ENCODE results near the gene WNK4.

WNK4 gene

DNA sequence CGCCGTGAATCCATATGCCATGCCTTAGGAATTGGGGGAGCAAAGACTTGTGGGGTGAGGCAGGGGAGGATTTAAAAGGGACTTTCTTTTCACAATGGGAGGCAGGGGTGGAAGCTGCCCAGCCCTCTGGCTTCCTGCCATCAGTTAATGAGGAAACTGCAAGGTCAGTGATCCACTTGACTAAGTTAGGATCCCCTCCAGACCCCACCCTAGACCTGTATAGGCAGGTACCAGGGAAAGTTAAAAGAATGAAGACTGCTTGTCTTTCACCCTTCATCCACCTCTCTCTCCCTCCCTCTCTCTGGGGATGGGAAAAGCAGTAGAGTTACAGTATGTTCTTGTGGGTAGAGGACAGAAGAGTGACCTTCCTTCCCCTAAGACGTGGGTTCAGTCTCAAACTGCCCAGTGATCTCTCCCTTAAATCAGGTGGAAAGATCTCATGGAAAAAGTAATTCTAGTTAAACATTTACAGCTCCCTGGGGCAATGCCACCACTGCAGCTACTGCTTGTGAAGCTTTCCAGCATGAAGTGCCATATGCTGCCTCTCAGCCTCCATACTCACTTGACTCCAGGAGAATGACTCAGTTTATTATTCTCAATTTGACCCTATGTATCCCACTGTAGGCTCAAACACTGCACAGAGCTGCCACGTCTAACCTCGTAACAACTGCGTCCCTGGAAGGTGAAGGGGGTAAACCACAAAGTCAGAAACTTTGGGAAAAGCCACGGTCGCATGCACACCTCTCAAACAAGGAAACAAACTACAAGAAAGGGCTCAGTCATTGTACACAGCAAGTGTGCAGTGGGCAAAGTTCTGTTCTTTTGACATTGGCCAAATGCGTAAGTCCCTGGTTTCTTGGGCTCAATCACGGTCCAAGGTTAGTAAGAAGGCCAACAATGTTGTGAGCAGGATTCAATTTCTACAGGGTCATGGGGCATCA, 16.9 kb downstream of the WNK4 start:
- DNase-seq = peak; percentile 56

GRCh38 chr17:42798011-42798382, 17.6 kb downstream of the WNK4 start:
- no peak for DNase-seq

GRCh38 chr17:42798383-42799380, 18.3 kb downstream of the WNK4 start, which contains the start of the genes CNTD1 and COA3:
Gene CNTD1 (plus strand): TSS chr17:42798861. CDS start chr17:42799068, 207 bp downstream.
Gene COA3 (minus strand): TSS chr17:42798704. CDS start chr17:42798681, 23 bp downstream.
- peak; percentile 81 for DNase-seq

GRCh38 chr17:42803074-42803883, 22.9 kb downstream of the WNK4 start:
- no peak for DNase-seq

GRCh38 chr17:42804918-42805367, 24.5 kb downstream of the WNK4 start:
- DNase-seq = no peak

DNA sequence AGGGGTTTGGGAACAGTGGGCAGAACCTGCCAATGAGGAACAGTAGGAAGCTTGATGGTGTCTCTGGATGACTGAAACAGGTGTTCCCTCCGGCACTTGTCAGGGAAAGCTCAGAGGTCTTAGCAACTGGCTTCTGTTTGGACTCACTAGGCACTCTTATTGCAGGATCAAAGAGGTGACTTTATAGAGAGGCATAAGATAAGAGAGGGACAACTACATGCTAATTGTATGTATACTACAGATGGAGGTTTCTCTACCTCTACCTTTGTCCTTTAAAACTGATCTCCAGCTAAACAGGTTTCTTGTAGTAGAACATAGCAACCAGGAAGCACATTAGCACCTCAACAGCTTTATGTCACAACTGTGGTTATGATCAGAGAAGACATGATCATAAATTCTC, 25.8 kb downstream of the WNK4 start:
- no peak for DNase-seq

DNA sequence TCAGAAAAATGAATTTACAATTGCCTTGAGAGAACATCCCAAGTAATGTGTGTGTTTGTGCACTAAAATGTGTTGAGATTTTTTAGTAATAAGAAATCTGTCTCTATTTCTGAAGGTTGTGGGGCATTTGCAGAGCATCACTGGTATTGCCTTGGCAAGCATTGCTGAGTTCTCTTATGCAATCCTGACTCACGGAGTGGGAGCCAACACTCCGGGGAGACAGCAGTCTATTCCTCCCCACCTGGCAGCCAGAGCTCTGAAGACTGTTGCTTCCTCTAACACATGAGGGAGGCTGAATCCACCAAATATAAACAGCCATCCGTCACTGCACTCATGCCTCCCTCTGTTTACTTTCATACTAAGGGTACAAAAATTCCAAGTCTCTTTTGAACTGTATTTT, 28.8 kb downstream of the WNK4 start:
- no peak for DNase-seq

GRCh38 chr17:42814633-42815399, 34.4 kb downstream of the WNK4 start:
- DNase-seq = no peak

GRCh38 chr17:42817866-42818265, 37.5 kb downstream of the WNK4 start:
- DNase-seq = no peak

GRCh38 chr17:42818379-42818778, 38.0 kb downstream of the WNK4 start:
- DNase-seq = no peak

DNA sequence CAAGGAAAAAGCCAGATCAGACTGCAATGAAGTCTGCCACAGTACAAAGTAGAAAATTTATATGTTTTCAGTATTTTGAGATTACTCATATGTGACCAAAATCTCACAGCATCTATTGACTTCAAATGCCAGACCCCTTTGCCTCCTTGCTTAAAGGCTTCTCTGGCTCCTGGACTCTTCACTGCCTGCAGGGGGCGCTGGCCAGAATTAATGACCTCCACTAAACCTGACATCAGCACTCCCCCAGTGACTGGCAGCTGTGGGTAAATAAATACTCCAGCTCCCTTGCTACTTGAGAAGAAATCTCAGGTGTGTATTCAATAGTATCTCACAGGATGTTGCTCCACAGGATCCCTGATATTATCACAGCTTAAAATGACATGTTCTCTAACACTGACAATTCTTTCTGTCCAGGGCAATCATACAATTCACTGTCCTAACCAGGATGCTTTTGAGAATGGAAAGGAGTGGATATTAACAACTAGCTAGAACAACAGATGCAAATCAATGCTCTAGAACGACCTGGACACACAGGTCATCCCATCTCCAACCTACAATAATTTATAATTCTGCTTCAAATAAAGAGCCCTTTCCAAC, 39.6 kb downstream of the WNK4 start:
- DNase-seq = no peak

- DNase-seq = no peak
Observed at GRCh38 chr17:42821176-42821575, 40.8 kb downstream of the WNK4 start.

DNA sequence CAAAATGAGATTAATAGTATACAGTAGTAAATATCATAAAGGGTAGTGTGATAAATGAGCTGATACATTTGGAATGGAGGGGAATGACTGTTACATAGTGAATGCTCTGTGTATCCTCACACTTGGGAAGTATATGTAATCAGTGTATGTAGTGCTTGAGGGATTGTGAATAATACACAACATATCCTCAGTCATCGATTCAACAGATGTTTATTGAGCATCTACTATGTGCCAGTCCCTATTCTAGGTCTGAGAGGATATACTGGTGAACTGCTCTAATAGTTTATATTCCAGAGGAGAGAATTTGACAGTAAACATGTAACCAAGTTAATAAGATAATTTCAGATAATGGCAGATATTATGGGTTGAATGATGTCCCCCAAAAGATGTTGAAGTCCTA, 47.1 kb downstream of the WNK4 start:
- DNase-seq = no peak

DNA sequence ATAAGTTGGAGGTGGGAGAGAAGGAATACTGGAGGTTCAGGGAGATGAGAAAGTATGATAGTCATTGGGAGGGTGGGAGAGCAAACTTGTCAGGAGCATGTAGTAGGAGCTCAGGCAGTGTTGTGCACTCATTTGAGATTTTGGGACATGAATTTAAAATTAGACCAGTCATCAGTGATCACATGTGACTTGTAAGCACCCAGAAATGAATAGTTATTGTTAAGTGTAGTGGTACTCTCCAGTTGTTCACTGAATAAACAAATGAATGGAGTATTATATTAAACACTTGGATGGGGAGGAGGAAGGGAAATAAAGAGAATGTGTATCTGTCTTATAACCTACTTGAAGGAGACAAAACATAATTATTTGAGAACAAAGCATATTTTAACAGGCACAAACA, 50.6 kb downstream of the WNK4 start:
- no peak for DNase-seq

DNA sequence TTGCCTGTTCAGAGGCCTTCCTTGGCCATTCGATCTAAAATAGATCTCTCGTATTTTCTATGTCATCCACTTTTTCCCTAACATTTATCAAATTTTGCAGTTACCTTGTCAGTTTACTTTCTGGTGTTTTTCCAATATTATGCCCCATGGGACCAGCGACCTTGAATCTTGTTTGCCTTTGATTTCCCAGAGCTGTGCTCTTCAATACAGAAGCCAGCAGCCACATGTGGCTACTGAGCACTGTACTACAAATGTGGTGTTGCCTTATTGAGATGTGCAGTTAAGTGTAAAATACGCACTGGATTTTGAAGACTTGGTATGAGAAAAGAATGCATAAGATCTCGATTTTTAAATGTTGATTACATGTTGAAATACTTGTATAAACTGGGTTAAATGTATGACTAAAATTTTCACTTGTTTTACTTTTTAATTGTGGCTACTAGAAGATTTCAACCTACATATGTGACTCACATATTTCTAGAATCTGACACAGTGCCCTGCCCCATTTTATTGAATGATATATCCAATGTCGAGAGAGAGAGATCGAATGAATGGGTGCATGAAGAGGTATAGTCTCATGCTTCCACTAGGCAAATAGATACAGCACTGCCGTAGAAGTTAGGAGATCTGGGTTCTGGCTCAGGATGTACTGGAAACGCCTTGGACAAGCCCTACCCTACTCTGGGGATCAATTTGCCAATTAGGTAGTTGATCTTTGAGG, 52.0 kb downstream of the WNK4 start:
- DNase-seq = no peak

- DNase-seq = peak; percentile 99
Observed at GRCh38 chr17:42832934-42833766, 52.7 kb downstream of the WNK4 start, which contains the start of gene PSME3. Gene PSME3 (plus strand): TSS chr17:42833397. CDS start chr17:42833632, 235 bp downstream.

- no peak for DNase-seq
Observed at GRCh38 chr17:42833767-42834422, 53.5 kb downstream of the WNK4 start.

DNA sequence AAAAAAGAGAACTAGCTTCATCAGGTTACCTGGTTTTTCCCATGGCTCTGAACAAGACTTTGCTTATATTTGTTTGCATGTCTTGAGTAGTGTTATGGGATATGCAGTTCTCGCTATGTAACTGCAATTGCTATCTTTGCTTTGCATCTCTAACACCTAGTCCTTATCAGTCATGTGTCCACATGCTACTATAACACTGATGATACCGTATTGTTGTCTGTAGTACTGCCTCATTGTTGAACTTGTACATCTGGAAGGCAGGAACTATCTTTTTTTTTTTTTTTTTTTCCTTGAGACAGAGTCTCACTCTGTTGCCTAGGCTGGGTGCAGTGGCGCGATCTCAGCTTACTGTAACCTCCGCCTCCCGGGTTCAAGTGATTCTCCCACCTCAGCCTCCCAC, 55.3 kb downstream of the WNK4 start:
- no peak for DNase-seq
